Measurements from ENCODE around the gene SLC7A9.
"Not testable (repeated sequence)": the region's sequence is repeated elsewhere in the genome, so short reads cannot be mapped to it uniquely, and the experiment has no call there.

SLC7A9 gene

DNA sequence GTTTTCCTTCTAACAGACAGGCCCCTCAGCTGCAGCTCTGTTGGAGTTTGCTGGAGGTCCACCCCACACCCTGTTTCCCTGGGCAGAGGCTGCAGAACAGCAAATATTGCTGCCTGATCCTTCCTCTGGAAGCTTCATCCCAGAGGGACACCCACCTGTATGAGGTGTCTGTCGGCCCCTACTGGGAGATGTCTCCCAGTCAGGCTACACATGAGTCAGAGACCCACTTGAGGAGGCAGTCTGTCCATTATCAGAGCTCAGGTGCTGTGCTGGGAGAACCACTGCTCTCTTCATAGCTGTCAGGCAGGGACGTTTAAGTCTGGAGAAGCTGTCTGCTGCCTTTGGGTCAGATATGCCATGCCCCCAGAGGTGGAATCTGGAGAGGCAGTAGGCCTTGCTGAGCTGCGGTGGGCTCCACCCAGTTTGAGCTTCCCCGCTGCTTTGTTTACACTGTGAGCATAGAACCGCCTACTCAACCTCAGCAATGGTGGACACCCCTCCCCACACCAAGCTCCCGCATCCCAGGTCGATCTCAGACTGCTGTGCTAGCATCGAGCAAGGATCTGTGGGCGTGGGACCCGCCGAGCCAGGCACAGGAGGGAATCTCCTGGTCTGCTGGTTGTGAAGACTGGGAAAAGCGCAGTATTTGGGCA is 82.3 kb downstream of the SLC7A9 start:
- not testable (repeated sequence) for DNase-seq

DNA sequence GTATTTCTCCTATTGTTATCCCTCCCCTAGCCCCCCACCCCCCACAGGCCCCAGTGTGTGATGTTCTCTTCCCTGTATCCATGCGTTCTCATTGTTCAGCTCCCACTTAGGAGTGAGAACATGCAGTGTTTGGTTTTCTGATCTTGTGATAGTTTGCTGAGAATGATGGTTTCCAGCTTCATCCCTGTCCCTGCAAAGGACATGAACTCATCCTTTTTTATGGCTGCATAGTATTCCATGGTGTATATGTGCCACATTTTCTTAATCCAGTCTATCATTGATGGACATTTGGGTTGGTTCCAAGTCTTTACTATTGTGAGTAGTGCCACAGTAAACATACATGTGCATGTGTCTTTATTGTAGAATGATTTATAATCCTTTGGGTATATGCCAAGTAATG is 87.5 kb downstream of the SLC7A9 start:
- not testable (repeated sequence) for DNase-seq

GRCh38 chr19:32781280-32781679 is 88.3 kb downstream of the SLC7A9 start:
- no peak for DNase-seq

Data from activated T-cell treated with anti-CD3 and anti-CD28 coated beads, Interleukin-2, amount 50 U/mL, for 1 hour (primary cell).